Vagina (tissue), 2 donors: ENCODE results near the gene FNDC11.

Source experiments
- CTCF ChIP-seq, 3 experiments: fragments of 450-650 bp in 2 of 3; fragments of 200-600 bp in 1 of 3; sonication (generic) in 1 of 3; IDR thresholded peaks; one replicate each; pipeline ENCODE4 v1.5.1; 2017 to 2019; ENCODE audit warnings: antibody characterized with exemption in 3 of 3, mild to moderate bottlenecking in 2 of 3, moderate library complexity in 2 of 3
- POLR2A ChIP-seq, 2 donors: fragments of 450-650 bp; IDR thresholded peaks; one replicate each; pipeline ENCODE4 v1.6.1; 2017; ENCODE audit warnings: antibody characterized with exemption in 2 of 2, mild to moderate bottlenecking in 2 of 2, moderate library complexity in 2 of 2

DNA sequence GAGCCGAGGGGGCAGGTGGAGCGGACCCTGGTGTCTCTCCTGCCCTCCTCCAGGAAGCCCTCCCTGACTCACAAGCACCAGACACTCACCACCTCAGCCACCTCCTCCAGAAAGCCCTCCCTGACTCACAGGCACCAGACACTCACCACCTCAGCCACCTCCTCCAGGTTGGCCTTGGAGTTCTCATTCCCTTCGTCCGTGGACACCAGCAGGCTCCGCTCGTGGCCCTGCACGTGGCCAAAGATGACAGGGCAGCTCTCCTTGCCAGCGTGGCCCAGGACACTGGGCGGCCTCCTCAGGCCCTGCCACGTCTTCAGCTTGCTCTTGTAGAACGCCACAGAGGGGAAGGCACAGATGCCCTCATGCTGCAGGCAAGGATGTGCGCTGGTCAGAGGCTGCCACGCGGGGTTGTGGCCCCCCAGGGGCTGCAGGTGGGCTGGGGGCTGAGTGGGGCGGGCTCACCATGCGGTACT is 6.4 kb downstream of the FNDC11 start:
- TF ChIP-seq CTCF (IDR thresholded peaks at IDR 0.05) (no peak), POLR2A (IDR thresholded peaks at IDR 0.05) (no peak)
